Heart right ventricle (tissue), 16 donors: Measurements from ENCODE around the gene DSG2. TPM values are rescaled to one million over a fixed set of nuclear protein-coding genes. Genes with fewer than 3 reads are reported as not detected.

ENCODE experiments used
- ATAC-seq, 8 donors: fragments of 200-7000 bp; cut with Tn5 transposase; one replicate each; pipeline ENCODE4 v1.9.1; 2020; ENCODE audit warnings: mild to moderate bottlenecking in 8 of 8, moderate library complexity in 8 of 8, moderate number of reproducible peaks in 1 of 8
- DNase-seq, 2 donors: peaks; one replicate each; pipeline ENCODE4 v3.0.0-alpha.2; 2020
- H3K27ac ChIP-seq, 10 donors: fragments of 200-600 bp; sonication (generic) in 2 of 10; one replicate each; pipeline versions ENCODE4 v1.5.0 to v1.8.0; 2020 to 2022; ENCODE audit warnings: mild to moderate bottlenecking in 3 of 10
- H3K27me3 ChIP-seq, 7 donors: fragments of 200-600 bp; one replicate each; pipeline ENCODE4 v1.8.0; 2021 to 2022; ENCODE audit warnings: mild to moderate bottlenecking in 2 of 7
- H3K36me3 ChIP-seq, 9 donors: fragments of 200-600 bp; sonication (generic) in 1 of 9; one replicate each; pipeline versions ENCODE4 v1.5.0 to v1.8.0; 2020 to 2022; ENCODE audit warnings: mild to moderate bottlenecking in 2 of 9
- H3K4me1 ChIP-seq, 9 donors: fragments of 200-600 bp; sonication (generic) in 1 of 9; one replicate each; pipeline versions ENCODE4 v1.5.0 to v1.8.0; 2020 to 2022; ENCODE audit warnings: mild to moderate bottlenecking in 4 of 9
- H3K4me3 ChIP-seq, 10 donors: fragments of 200-600 bp; sonication (generic) in 2 of 10; one replicate each; pipeline versions ENCODE4 v1.5.0 to v1.8.0; 2020 to 2022; ENCODE audit warnings: mild to moderate bottlenecking in 7 of 10, moderate library complexity in 2 of 10
- H3K9me3 ChIP-seq, 11 donors: fragments of 200-600 bp in 10 of 11; sonication (generic) in 2 of 11; one replicate each; pipeline versions ENCODE4 v1.5.0 to v1.8.0; 2013 to 2022; ENCODE audit warnings: mild to moderate bottlenecking in 2 of 11, control low read depth in 1 of 11, moderate library complexity in 1 of 11
- WGBS, 2 donors: extraction: QIAGEN DNeasy Blood & Tissue Kit; methylation state at CpG; one replicate each; pipeline ENCODE4 v1.1.7; 2013; ENCODE audit warnings: inconsistent platforms in 1 of 2; 5-methylcytosine and 5-hydroxymethylcytosine counted together
- intact Hi-C, 10 donors: fragments of 100-400 bp; cut with DNase I; formaldehyde crosslinking; loops; one replicate each; pipeline versions ENCODE4 v1.11.1 to v1.14.2; 2022
- polyA plus RNA-seq, 2 donors: library from polyadenylated mRNA; stranded (reverse); fragments of 200-250 nt; gene quantifications; one replicate each; pipeline ENCODE4 v1.2.3, GENCODE V29; 2013
- total RNA-seq, 10 donors: library from RNA; stranded (reverse); fragmentation: NEBNext Ultra II Directional in 3 of 10; extraction: Animal tissue kit (Norgen Biotek cat#: 25700) in 3 of 10; gene quantifications; one replicate each; pipeline versions ENCODE4 v1.2.1 to v1.2.4, GENCODE V29; 2021 to 2023
- TF ChIP-seq, protein P1 (sequence below), 9 donors: fragments of 200-600 bp; sonication (generic) in 2 of 9; IDR thresholded peaks; one replicate each; pipeline versions ENCODE4 v1.5.0 to v1.8.0; 2021 to 2022; ENCODE audit warnings: antibody characterized with exemption in 9 of 9, mild to moderate bottlenecking in 5 of 9, moderate library complexity in 1 of 9
- donor health status: Arrhythmogenic right ventricular cardiomyopathy.
- donor health status: ischemic (EF 13 %, LVEDD 7.1; RV severe dilation, severe dysfunction).
- donor health status: healthy with polysubstance abuse.
- donor health status: DM: no; HTN: yes; CAD: no.
- donor health status: DM: no; HTN: no; CAD: no.
- donor health status: ischemic (EF 25% LVEDD 6.9; RV normal size, moderate dysfunction).
- donor health status: ischemic (EF 25% LVEDD 5.7; RV mildly dilated, moderate dysfunction).
- donor health status: healthy.
- donor health status: DM: yes; HTN: yes; CAD: no.
- donor health status: Ischemic cardiomyopathy.
- donor health status: ischemic (EF 35%, LVEDD 5.7; RV mildly dilated, moderate dysfunction).
- donor health status: nonischemic (EF 11% LVEDD 7.7; RV severe dilation, severe dysfunction).
- donor health status: DM: yes; HTN: yes; CAD: no.
- donor health status: PGD.
- donor health status: ischemic (EF 29% LVEDD 5.4; RV normal size, mild dysfunction).
- donor health status: nonischemic (EF 23%, LVEDD 6.1; RV moderate dilation, normal function).

The DSG2 gene
- total and polyA plus RNA-seq, 12 donors = 7.6 to 53.8 (median 39.9) TPM

DNA sequence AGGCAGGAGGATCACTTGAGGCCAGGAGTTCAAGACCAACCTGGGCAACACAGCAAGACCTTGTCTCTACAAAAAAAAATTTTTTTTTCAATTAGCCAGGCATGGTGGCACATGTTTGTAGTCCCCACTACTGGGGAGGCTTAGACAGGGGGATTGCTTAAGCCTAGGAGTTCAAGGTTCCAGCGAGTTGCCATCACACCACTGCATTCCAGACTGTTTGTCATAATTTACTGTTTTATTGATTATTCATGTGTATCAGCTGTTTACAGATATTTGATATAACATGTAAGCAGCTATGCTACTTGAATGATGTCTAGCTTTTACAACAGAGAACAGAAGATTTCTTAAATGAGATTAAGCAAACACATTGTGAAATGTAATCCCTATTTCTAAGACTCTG lies 35.3 kb downstream of the DSG2 start:
- no peaks in the 10 kb centered on the region for H3K27me3 ChIP-seq
- H3K27ac ChIP-seq = no peak overlapping the region
- TF ChIP-seq, protein P1, sequence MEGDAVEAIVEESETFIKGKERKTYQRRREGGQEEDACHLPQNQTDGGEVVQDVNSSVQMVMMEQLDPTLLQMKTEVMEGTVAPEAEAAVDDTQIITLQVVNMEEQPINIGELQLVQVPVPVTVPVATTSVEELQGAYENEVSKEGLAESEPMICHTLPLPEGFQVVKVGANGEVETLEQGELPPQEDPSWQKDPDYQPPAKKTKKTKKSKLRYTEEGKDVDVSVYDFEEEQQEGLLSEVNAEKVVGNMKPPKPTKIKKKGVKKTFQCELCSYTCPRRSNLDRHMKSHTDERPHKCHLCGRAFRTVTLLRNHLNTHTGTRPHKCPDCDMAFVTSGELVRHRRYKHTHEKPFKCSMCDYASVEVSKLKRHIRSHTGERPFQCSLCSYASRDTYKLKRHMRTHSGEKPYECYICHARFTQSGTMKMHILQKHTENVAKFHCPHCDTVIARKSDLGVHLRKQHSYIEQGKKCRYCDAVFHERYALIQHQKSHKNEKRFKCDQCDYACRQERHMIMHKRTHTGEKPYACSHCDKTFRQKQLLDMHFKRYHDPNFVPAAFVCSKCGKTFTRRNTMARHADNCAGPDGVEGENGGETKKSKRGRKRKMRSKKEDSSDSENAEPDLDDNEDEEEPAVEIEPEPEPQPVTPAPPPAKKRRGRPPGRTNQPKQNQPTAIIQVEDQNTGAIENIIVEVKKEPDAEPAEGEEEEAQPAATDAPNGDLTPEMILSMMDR (IDR thresholded peaks at IDR 0.05) = no peak
- no peak overlapping the region for H3K4me3 ChIP-seq
- DNase-seq (no peak), ATAC-seq (no peak)
- peaks cover 0 to 41% (median 0%) of the 10 kb centered on the region in 9 donors for H3K36me3 ChIP-seq
- 91 to 100% methylated on average over 1 of the region's 1 CpG for WGBS, 2 donors
- no peaks in the 10 kb centered on the region for H3K4me1 ChIP-seq
- intact Hi-C loops = no loop called here
- H3K9me3 ChIP-seq = no peaks in the 10 kb centered on the region

DNA sequence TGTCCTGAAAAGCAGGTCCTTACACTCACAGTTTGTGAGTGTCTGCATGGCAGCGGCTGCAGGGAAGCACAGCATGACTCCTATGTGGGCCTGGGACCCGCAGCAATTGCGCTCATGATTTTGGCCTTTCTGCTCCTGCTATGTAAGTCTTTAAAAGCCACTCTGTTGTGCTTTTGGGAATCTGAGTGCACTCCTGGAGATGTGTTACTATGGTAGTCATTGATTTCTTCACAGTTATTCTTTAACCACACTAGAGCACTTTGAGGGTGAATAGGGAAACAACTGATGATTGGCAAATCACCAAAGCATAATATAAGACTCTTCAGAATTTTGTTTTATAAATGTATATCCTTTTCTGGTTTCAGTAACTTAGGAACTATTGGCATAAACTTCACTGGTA lies 40.9 kb downstream of the DSG2 start:
- H3K27me3 ChIP-seq = no peaks in the 10 kb centered on the region
- no peak overlapping the region for H3K4me3 ChIP-seq
- 96% methylated on average over 3 of the region's 3 CpGs for WGBS, 2 donors
- ATAC-seq = no peak
- TF ChIP-seq, protein P1 (IDR thresholded peaks at IDR 0.05) = no peak
- H3K9me3 ChIP-seq = no peaks in the 10 kb centered on the region
- no peak for DNase-seq
- no peaks in the 10 kb centered on the region for H3K4me1 ChIP-seq
- intact Hi-C loops = no loop called here
- H3K27ac ChIP-seq = no peak overlapping the region
- peaks cover 0 to 73% (median 7%) of the 10 kb centered on the region in 9 donors for H3K36me3 ChIP-seq

DNA sequence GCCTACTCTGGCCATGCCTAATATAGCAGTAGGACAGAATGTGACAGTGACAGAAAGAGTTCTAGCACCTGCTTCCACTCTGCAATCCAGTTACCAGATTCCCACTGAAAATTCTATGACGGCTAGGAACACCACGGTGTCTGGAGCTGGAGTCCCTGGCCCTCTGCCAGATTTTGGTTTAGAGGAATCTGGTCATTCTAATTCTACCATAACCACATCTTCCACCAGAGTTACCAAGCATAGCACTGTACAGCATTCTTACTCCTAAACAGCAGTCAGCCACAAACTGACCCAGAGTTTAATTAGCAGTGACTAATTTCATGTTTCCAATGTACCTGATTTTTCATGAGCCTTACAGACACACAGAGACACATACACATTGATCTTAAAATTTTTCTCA lies 48.5 kb downstream of the DSG2 start:
- H3K27ac ChIP-seq = no peak overlapping the region
- H3K4me1 ChIP-seq = no peaks in the 10 kb centered on the region
- ATAC-seq (no peak), DNase-seq (no peak)
- H3K9me3 ChIP-seq = no peaks in the 10 kb centered on the region
- no peaks in the 10 kb centered on the region for H3K27me3 ChIP-seq
- TF ChIP-seq, protein P1 (IDR thresholded peaks at IDR 0.05) = no peak
- intact Hi-C loops = no loop called here
- H3K4me3 ChIP-seq = no peak overlapping the region
- peaks cover 0 to 49% (median 5%) of the 10 kb centered on the region in 9 donors for H3K36me3 ChIP-seq
- 73 to 74% methylated on average over 2 of the region's 2 CpGs for WGBS, 2 donors

DNA sequence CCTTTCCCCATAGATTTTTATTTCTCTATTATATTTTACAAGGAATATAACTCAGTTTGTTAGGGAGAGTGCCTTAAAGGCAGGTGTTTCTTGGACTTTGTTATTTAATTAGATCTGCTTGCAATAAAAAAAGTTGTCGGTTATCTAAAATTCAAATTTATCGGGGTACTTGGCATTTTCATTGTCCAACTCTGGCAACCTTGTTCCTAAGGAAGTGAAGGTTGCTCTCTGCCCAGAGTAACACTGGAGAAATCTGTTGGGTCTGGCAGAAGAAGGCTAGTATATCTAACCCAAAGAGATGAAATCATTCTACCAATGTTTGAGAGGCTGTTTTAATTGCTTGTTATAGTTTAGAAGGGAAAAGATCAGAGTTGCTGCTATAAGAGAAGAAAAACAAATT lies 50.9 kb downstream of the DSG2 start:
- intact Hi-C loops = no loop called here
- TF ChIP-seq, protein P1 (IDR thresholded peaks at IDR 0.05) = no peak

More for the DNA sequence above, 50.9 kb downstream of the DSG2 start:
- WGBS, 2 donors = 88 to 91% methylated on average over 2 of the region's 2 CpGs
- no peaks in the 10 kb centered on the region for H3K9me3 ChIP-seq
- H3K36me3 ChIP-seq = peaks cover 0 to 29% (median 0%) of the 10 kb centered on the region in 9 donors
- no peak for ATAC-seq
- DNase-seq = no peak
- H3K4me3 ChIP-seq = no peak overlapping the region
- H3K27ac ChIP-seq = no peak overlapping the region
- H3K4me1 ChIP-seq = no peaks in the 10 kb centered on the region
- peaks cover 0 to 7% (median 0%) of the 10 kb centered on the region in 7 donors for H3K27me3 ChIP-seq
